ENCODE data around the gene HOXA10.
A peak's percentile ranks its signal among the peaks of the same experiment; 100 is the strongest.

HOXA10 gene

DNA sequence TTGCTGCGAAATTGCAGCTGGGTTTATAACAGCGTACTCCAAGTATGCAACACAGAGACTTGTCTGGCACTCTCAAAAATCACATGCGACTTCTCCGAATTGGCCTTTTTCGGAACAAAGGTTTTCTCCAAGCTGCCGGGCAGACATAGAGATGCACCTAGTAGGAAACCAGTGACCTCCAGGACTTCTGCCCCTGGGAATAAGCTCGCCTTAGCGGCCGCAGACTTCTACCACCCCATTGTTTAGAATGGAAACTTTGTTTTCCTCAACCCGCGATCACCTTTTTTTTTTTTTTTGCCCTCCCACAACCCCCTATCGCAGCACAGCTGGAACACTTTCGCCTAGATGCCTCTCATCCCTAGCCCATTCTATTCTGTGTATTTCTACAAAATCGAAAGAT is 4.9 kb upstream of the HOXA10 start:
- DNase-seq, result no peak

DNA sequence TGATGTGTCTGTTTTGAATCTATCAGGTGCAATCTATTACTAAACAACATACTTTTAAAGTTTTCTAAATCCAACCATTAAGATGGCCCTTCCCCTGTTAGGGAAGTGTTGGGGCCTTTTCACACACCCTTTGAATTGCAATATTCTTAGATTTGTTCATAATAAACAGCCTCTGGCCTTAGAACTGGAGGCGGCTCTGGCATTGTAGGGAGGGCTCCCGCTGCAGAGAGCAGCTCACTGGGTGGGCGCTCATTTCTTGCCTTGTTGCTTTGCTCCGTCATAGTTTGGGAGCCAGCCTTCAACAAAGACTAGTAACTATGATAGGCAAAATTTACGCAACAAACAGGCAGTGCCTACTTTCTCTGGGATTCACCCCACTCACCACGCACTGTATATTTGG is 4.2 kb upstream of the HOXA10 start:
- no peak for DNase-seq

DNA sequence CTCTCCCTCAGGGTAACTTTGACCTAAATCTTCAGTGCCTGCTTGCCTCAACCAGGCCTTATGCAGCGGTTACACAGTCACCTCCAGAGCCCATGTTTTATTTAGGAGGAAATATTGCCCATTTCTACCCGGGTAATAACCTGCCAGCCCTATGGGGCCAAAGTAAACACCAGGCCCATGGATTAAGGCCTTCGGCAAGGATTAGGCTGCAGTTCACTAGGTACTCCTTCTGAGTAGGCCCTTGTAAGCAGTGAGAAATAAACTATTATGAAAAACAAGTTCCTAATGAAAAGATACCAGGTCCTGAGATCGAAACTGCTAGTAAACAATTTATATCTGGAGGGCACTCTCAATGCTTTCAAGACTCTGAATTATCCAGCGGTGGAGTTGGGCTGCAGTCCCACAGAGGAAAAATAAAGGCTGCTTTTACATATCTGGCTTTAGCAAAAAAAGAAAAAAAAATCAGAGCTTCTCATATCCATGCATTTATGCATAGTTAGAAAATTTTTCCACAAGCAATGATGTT is 3.7 kb upstream of the HOXA10 start:
- no peak for DNase-seq

DNA sequence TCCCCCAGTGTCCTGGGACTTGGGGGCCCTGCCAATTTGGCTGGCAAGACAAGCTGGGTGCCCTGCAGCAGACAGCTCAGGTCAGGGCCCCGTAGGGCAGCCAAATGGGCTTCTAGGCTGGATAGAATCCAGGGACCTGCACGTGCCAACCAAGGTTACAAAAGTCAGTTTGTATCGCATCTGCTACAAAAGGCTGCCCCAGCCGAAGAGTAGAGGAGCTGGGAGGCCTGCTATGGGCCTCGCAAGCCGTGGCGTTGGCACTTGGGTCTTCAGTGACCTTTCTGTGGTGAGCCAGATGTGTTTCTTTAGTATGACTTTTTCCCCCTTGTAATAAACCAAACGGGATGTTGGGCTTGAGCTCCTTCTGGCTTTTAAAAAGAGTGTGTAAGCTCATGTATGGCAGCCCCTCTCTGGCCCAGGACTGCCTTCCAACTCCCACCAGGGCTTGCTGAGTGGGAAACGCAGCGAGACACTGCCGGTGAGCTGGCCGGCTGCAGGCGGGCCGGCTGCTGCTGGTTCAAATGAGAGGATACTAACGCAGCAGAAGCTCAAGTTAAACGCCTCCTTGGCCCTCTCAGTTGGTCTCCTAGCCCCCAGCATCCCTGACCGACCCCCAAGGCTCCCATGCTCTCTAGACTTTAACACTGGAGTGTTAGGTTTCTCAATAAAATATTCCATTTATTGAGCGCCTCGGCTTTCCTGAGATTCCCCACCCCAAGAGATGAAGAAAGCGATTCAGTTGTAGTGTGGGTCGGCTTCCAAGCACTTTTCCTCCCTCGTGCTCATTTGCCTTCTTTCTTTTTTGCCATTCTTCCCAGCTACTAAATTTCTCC is 3.1 kb upstream of the HOXA10 start:
- no peak for DNase-seq

DNA sequence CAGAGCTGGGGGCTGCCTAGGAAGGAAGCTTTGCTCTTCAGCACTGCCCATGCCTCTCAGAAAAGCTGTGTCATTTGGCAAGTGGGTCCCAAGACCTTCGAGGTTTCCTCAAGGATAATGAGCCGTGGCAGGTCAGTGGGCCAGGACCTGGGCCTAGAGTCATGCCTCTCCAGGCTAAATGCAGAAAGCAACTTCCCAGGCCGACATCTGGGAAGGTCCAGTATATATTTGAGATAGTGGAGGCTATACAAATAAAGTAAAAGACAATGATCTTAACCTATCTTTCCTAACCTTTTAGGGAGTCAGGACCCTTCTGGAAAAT is 2.4 kb upstream of the HOXA10 start:
- DNase-seq, result no peak

DNA sequence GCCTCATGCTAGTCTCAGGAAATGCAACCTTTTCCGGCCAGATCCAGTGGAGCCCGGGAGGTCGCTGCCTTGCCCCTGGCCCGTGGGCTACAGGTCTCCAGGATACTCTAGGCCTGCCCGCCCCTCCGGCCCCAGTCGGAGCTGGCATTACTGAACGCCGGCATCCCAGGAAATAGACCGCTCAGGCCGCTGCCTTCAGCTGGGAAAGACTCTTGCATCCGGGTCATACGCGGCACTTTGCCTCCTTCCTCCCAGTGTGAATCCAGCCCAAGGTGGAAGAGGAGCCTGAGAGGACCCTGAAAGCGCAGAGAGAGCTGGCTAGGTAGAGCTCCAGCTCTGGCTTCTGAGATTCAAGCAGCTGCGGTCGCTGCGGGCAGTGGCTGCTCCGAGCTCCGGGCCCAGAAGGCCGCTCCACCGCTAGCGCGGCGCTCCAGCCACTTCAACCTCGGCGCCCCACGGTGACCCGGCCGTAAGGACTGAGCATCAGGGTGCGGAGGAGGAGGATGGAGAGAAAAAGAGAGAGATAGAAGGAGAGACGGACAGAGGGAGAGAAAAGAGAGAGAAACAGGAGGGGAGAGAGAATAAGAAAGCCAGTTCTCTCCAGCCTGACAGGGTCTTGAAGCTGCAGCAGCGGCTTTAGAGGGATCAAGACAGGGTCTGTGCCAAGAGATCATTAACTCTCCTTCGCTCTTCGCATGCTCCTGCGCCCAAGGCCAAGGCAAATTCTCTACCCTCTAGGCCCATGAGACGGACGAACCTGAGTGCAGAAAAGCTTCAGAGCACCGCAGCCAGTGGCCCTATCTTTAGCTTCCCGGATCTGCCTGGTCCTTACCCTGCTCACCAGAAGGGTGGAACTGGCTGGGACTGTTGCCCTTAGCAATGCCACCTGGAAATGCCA is 1.8 kb upstream of the HOXA10 start:
- DNase-seq, result no peak

DNA sequence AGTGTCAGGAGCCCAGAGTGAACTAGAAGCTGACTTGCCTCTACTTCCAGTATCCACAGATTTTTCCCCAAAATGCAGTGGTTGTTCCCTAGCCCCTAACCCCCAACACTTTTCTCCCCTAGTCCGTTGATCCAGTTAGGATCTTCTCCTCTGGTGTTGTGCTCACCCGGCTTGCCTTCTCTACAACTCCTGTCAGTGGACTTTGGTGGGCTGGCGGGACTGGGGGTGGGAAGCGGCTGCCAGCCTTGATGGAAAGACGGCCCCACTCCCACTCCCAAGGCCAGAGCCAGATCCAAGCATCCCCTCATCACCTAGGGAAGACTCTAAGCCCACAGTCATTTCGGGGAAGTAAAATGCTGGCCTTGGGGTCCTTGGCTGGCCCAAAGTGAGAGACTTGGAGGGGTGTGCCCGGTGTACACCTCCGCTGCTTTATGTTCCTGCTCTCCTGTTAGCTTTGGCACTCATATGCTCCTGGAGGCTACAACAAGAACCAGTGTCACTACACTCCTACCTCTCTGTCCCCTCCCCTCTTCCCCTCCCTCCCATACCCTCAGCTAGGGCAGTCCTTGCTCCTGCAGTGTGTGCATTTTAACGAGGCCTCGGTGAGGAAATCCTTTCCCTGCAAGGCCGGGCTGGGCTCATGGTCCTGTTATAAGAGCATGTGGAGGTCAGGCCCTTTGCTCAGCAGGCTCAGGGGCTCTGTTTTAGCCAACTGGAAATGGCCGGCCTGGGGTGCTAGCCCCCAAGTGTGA is 930 bp upstream of the HOXA10 start:
- DNase-seq, result no peak

DNA sequence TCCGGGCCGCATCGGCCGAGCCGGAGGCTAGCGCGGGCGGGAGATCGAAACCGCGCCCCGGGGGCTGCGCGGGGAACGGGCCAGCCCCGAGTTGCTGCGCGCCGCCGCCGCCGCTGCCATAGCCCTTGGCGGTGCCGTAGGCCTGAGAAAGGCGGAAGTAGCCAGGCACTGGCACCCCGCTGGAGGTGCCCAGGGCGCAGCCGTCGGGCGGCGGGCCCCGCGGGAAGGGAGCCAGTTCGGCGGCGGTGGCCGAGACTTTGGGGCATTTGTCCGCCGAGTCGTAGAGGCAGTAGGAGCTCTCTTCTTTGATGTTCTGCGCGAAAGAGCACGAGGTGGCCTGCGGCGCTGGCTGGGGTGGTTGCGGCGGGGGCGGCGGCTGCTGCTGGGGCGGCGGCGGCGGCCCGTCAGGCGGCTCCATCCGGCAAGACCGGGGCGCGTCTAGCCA is 587 bp downstream of the HOXA10 start:
- DNase-seq, result no peak

DNA sequence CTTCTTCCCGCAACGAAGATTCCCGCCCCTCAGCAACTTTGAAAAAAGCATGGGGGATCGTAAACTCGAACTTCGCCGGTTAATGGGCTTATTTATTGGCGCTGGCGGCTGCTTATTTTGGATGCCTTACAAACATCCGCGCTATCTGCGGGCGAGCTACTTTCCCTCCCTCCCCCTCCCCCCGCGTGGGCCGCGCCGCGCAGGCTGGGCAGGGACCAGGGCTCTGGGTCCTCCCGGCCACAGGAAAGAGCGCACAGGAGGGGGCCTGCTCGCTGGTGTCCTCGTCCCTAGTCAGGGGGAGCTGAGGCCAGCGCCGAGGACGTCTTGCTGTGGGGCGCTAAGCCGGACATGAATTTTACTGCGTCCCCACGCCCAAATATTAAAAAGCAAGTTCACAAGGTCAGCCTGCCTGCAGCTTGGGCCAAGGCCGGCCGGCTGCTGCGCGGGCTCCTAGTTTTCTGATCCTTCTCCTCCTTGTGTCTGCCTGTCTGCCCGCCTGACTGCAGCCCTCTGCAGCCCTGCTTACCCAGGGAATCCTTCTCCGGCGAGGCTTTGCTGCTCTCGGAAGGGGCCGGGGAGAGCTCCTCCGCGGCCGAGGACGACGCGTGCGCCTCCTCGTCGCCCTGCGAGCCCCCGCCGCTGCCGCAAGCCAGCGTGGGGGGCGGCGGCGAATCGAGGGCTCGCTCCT is 1.2 kb downstream of the HOXA10 start:
- no peak for DNase-seq

DNA sequence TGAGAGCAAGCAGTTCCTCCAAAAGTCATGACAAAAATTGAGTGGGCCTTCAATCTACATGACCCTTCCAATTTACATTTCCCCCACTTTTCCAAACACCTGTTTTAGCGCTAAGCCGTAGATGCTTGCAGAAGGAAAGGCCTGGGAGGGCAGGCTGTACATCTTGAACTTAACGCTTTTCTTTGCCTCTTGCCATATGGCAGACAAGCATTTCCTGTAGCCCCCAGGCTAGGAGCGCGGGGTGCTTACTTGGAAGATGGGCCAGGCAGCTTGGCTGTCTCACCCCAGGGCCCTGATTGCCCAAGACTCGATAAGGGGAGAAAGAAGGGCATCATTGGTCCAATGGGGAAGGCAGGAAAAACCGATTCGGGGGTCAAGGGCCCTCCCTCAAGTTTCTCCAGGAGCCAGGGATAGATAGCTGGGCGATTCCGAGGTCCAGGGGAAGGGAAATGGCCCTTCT is 1.8 kb downstream of the HOXA10 start:
- DNase-seq, result no peak

DNA sequence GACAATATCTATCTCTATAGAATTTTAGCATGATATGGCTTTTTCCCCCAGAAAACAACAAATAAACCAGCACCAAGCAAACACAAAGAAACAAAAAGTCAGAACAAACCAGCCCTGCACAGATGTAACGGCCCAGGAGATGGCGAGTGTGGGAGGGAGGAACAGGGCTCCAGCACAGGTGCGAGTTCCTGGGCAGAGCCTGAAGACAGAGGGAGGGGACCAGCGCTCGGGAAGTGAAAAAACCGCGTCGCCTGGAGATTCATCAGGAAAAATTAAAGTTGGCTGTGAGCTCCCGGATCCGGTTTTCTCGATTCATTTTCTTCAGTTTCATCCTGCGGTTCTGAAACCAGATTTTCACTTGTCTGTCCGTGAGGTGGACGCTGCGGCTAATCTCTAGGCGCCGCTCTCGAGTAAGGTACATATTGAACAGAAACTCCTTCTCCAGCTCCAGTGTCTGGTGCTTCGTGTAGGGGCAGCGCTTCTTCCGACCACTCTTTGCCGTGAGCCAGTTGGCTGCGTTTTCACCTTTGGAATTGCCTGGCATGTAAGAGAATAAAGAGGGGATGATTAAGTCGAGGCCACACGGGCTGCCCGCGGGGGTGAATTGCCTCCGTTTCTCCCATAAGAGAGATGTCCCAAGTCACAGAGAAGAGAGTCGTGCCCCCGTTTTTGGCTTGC is 2.3 kb downstream of the HOXA10 start:
- no peak for DNase-seq

DNA sequence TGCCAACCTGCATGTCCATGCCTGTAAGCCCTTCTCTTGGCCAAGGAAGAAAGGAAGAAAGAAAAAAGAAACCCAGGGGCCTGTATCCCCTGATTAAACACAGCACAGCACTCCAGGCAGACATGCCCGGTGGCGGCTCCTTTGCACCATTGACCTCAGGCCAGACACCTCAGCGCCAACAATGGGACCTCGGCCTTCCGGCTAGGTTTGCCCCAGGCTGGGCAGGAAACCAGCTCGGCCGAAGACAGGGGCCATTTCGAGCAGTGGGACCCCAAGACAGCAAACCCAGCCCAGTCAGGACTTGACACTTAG is 2.8 kb downstream of the HOXA10 start:
- DNase-seq, result no peak

DNA sequence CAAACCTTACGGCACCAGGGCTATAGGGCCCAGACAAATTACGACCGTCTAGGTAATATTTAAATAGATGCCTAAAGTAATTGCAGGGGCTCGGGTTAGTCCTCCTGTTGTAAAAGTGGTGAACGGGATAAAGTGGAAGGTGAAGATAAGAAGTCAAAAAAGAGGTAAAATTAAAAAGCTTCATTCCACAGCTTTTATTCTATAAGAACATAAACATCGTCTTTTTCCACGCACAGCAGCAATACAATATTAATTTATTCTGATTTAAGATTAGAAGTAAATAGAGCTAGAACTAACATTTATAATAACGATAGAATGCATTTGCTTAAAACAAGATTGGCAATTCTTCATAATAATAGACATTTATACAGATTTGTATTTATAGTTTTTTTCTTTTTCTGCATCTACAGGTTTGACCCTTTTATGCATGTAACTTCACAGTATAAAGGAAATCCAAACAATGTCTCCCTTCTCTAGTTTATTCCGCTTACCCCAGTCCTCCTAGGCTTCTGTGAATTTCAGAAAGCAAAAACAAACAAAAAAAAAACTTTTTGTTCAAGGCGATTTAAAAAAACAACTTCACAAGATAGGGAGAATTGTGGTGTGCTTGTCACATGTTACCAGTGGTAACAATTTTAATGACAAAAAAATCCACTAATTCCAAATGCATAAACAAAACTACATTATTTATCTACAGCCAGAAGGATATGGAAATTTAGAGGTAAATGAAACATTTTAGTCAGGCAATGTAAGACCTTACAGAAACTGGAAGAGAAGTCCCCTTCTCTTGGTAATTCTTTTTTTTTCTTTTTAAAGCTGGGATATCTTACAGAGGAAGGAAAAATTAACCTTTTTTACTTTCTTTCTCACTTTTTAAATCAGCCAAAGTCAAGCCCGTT is 3.4 kb downstream of the HOXA10 start:
- no peak for DNase-seq

DNA sequence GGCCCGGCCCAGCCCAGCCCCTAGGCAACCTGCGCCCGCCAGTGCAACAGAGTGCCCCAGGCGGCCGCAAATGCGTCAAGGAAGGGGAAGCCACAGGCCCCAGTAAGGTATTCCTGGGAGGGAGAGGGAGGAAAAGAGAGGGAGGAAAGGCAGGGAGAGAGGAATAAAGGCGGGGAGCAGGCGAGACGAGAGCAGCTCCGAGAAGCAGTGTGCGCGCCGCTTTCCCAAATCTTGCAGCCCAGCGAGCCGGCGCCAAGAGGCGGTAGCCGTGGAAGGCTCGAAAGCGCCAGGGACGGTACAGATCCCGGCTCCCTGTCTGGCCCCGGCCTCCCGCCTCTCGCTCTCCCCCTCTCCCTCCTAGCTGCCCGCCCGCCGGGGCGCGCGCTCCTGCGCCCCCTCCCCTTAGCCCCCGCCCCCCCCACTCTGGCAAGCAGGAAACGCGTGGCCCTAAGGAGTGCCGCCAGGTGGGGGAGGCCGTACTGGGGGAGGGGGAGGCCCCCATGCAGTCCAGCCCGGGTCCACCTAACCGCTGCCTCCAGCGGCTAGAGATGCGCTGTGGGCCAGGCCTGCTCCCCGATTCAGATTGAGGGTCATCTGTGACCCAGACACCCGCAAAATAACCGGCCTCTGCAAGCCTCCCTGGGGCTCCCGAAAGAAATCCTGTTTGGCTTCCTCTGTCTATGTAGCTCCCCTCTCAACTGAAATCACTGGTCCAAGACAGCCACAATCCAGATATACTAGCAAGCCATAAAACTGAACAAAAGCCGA is 4.3 kb downstream of the HOXA10 start:
- DNase-seq, result no peak

DNA sequence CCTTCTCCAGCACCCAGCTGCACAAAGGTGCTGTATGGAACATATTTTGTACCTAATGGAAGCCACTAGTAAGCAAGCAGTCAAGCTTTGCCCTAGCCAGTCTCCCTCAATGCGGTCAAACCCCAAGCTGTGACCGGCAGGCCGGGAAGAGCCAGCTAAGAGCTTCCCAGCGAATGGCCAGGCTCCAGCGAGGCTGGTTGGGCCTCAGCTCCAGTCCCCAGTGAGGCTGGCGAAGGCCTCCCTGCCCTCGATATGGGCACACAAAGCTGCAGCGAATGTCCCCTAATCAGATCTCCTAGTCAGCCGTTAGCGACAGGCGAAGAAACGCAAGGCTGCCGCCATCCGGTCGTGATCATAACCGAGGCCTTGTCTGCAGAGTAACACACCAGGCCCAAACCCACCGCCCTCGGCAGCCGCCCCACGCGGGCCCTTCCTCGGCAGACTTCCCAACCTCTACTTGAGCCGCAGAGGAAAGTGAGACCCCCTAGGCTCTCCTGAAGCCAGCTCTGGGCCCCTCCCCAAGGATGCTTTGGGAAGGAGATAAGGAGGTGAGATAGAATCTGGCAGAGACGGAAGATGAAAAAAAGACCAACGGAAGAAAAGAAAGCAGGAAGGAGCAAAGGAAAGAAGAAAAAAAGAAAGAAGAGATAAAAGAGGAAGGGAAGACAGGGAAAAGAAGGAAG is 5.7 kb downstream of the HOXA10 start:
- peak in 1 of 6 experiments; percentile 18 for DNase-seq

DNA sequence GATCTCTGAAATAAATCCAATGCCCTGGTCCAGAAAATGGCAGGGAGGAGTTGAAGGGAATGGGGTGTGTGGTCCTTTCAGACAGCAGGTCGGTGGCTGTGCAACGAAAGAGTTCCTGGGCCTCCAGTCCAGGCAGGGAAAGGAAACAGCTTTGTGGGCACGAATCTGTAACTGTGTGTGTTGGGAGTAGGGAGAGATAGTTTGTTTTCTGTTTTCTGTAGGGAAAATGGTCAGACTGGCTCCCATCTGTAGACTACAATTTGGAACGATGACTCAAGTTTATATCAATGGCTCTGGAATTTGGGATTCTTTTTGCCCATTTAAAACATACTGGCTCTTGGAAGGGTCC is 6.2 kb downstream of the HOXA10 start:
- no peak for DNase-seq

DNA sequence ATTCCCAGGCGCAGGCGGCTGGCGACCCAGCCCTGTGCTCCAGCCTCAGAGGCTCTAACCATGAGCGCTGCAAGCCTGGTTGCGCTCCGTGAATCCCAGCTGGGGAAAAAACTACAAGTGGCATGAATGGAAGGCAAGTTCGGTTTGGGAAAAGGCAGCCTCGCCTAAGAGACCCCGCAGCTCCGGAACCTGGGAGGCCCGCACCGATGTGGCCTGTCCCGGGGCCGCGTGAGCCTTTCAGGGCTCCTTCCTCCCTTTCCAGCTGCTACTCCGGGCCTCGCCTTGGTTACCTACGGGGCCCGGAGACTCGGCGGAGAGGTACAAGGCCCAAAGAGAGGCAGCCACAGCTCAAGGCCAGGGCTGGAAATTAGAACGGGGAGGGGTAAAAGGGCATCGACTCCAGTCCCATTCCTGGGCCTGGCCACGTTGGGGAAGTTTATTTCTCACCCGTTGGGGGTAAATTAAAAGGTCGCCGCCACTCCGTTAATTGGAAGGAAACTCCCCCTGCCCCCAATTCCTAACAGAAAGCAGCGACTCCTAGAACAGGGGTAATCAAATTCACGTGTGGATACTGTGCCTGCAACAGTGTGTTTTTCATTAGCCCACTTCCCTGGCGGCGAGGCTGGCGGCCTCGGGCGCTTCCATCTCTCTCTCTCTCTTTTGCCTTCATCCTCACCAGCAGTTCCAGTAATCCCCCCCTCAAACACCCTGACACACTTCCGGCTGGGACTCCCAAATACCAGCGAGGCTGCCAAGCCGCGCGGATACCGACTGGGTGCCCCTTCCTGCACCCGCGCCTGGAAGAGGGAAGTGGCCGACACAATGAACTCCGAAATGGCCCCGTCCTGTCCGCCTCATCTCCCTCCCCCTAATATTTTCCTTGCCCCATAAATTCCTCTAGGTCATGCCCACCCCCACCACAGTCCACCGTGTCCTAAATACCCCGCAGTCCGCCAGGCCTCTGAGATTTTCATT is 7.3 kb downstream of the HOXA10 start:
- no peak for DNase-seq

DNA sequence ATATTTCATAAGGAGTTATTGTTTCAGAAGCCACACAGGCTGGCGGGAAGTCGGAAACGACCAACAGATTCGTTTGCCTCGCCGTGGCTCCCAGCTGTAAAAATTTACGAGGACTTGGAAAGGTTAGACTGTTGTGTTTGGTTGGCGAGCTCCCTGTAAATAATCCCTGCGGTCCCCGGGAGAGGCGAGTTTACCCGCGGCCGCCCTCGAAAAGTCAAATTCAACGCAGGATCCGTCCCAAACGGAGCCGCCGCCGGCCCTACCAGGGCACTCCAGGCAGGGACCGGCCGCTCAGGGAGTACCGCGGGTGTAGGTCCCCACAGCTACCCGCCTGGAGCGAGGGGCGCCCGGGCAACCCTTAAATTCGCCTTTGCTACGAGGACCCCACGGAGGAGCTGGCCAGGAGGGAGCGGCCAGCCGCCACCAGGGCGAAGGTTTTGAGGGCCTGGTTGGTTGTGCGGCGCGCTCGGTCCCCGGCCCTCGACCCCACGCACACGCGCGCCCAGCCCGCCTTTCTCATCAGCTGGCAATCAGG is 8.1 kb downstream of the HOXA10 start:
- no peak for DNase-seq

All from stimulated activated naive CD4-positive, alpha-beta T cell (primary cell).